Epithelial cell of esophagus (primary cell): Measurements from ENCODE around the gene STYX.
"Not testable (repeated sequence)": the region's sequence is repeated elsewhere in the genome, so short reads cannot be mapped to it uniquely, and the experiment has no call there.

Source experiments
- DNase-seq: peaks from one replicate; pipeline ENCODE4 v3.0.0; 2010; ENCODE audit warnings: low read depth
- H3K4me3 ChIP-seq: 2 replicates; pipeline ENCODE4 v1.5.1; 2011; ENCODE audit warnings: mild to moderate bottlenecking, low read length, control low read depth
- TF ChIP-seq, protein P1 (sequence below): IDR thresholded peaks from 2 replicates; pipeline ENCODE4 v1.5.1; 2011; ENCODE audit warnings: low read depth, mild to moderate bottlenecking, low read length, control low read depth, inconsistent platforms; ENCODE audit not compliant: insufficient read depth; ENCODE audit errors: missing control alignments

STYX gene

GRCh38 chr14:52706286-52706685 lies 23.7 kb upstream of the STYX start:
- TF ChIP-seq, protein P1, sequence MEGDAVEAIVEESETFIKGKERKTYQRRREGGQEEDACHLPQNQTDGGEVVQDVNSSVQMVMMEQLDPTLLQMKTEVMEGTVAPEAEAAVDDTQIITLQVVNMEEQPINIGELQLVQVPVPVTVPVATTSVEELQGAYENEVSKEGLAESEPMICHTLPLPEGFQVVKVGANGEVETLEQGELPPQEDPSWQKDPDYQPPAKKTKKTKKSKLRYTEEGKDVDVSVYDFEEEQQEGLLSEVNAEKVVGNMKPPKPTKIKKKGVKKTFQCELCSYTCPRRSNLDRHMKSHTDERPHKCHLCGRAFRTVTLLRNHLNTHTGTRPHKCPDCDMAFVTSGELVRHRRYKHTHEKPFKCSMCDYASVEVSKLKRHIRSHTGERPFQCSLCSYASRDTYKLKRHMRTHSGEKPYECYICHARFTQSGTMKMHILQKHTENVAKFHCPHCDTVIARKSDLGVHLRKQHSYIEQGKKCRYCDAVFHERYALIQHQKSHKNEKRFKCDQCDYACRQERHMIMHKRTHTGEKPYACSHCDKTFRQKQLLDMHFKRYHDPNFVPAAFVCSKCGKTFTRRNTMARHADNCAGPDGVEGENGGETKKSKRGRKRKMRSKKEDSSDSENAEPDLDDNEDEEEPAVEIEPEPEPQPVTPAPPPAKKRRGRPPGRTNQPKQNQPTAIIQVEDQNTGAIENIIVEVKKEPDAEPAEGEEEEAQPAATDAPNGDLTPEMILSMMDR: no peak
- peak; percentile 26 for DNase-seq
- peak overlapping the region; percentile 95 for H3K4me3 ChIP-seq

GRCh38 chr14:52706724-52707706 lies 23.0 kb upstream of the STYX start, which contains the start of gene PSMC6:
PSMC6 (plus strand) TSS chr14:52707200; CDS start chr14:52707220, 20 bp downstream.
- peak within 1 kb of the TSS; percentile 95 for H3K4me3 ChIP-seq
- peak; percentile 94 for DNase-seq
- TF ChIP-seq, protein P1: no peak

DNA sequence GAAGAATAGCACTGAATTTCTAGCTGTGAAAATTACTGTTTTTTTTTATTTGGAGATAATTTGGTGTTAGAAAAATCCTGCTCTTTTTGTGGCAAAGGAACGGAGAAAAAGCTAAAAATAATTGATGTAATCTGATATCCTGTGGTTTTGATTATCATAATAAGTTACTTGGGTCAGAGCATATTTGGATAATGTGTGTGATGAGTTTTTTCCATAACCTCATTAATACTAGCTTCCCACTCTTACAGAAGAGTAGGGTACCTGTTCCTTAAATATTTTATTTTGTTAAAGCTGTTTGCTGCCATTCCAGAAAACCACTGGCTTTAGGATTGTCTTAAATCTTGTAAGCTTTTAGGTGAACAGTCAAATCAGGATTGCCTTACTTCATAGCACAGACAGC lies 18.3 kb upstream of the STYX start:
- TF ChIP-seq, protein P1: no peak
- DNase-seq: no peak

DNA sequence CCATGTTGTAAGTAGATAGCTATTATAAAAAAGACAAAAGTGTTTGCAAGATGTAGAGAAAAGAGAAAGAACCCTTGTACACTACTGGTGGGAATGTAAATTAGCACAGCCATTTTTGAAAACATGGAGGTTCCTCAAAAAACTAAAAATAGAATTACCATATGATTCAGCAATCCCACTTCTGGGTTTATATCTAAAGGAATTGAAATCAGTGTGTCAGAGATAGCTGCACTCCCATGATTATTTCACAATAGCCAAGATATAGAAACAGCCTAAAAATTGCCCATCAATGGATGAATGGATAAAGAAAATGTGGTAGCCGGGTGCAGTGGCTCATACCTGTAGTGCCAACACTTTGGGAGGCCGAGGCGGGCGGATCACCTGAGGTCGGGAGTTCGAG lies 13.8 kb upstream of the STYX start:
- DNase-seq: no peak
- TF ChIP-seq, protein P1: no peak
- no peak overlapping the region for H3K4me3 ChIP-seq

More for the DNA sequence above, 18.3 kb upstream of the STYX start:
- no peak overlapping the region for H3K4me3 ChIP-seq

GRCh38 chr14:52723514-52724359 lies 6.2 kb upstream of the STYX start:
- no peak for DNase-seq
- H3K4me3 ChIP-seq: no peak overlapping the region
- TF ChIP-seq, protein P1: no peak

GRCh38 chr14:52724360-52724644 lies 5.7 kb upstream of the STYX start:
- no peak overlapping the region for H3K4me3 ChIP-seq
- TF ChIP-seq, protein P1: no peak
- no peak for DNase-seq

DNA sequence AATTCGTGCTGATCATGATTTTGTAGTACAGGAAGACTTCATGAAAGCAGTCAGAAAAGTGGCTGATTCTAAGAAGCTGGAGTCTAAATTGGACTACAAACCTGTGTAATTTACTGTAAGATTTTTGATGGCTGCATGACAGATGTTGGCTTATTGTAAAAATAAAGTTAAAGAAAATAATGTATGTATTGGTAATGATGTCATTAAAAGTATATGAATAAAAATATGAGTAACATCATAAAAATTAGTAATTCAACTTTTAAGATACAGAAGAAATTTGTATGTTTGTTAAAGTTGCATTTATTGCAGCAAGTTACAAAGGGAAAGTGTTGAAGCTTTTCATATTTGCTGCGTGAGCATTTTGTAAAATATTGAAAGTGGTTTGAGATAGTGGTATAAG lies 2.5 kb upstream of the STYX start:
- not testable (repeated sequence) for DNase-seq, H3K4me3 ChIP-seq

GRCh38 chr14:52729035-52729434 lies 931 bp upstream of the STYX start:
- not testable (repeated sequence) for H3K4me3 ChIP-seq, DNase-seq
